ENCODE results near the gene DOK6. TPM values are rescaled to one million over a fixed set of nuclear protein-coding genes. Genes with fewer than 3 reads are reported as not detected.

The DOK6 gene
- total and polyA plus RNA-seq, 9 of the 15 experiments (the other 6 are each of a cell fraction or from before 2014, with no cell fraction given), result not detected

DNA sequence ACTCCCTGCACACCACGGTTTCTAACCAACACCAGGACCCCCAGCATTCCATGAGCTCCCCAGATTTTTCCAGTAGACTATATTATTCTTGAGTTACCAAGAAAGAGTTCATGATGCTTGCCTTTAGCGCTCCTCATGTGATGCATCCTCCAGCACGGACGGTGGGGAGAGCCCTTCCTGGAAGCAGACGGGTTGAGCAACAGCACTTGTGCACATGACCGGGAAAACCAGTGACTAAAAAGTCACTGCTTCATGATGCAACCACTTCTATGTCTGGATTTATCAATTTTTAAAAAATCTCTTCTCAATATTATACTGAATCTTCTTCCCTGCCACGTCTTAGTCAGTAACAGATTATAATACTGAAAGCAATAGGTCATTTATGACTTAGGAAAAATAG is 20.4 kb upstream of the DOK6 start (continued):
- TF ChIP-seq TEAD4 (IDR thresholded peaks at IDR 0.05; ENCODE audit: low read length), result no peak
- TF ChIP-seq TEAD4 (CRISPR knock-in tag; IDR thresholded peaks at IDR 0.05; ENCODE audit: borderline replicate concordance), result no peak
- TF ChIP-seq C11orf30 (IDR thresholded peaks at IDR 0.05; ENCODE audit: low read depth), result no peak
- TF ChIP-seq SMAD4 (CRISPR knock-in tag; conservative IDR thresholded peaks at IDR 0.05), result no peak
- TF ChIP-seq GATAD2A (IDR thresholded peaks at IDR 0.05), result no peak
- TF ChIP-seq ZNF354B (CRISPR knock-in tag; IDR thresholded peaks at IDR 0.05), result no peak
- no peak for TF ChIP-seq BRF1 (IDR thresholded peaks at IDR 0.05; ENCODE audit: borderline replicate concordance, extremely low read depth, insufficient read length)

- ChIA-PET POLR2A (no interaction called here), CTCF (ENCODE audit: low intra/inter-chr PET ratio) (no interaction called here)
- H3K36me3 ChIP-seq (ENCODE audit: control insufficient read depth, insufficient read depth, low read length), result no peaks in the 10 kb centered on the region
- H3K9me1 ChIP-seq (ENCODE audit: control insufficient read depth, insufficient read depth, low read length), result no peaks in the 10 kb centered on the region
- BruUV-seq (replicated peaks), result no TSS peak
- in situ Hi-C loops (cut with MboI), result no loop called here
- WGBS (ENCODE audit: insufficient coverage, low coverage, missing lambda C conversion rate), result 0% methylated on average over 1 of the region's 3 CpGs
- FAIRE-seq, result no peak
- no peak overlapping the region for H3K9ac ChIP-seq (ENCODE audit: insufficient read depth in 1 of 2, low read depth in 2 of 2, low read length in 2 of 2)
- no peaks in the 10 kb centered on the region for H3K9me3 ChIP-seq (replicated peaks; ENCODE audit: control insufficient read depth, insufficient read depth, low read depth, low read length)
- no peaks in the 10 kb centered on the region for H3K27me3 ChIP-seq (ENCODE audit: control insufficient read depth in 2 of 2, insufficient read depth in 2 of 2, low read length in 2 of 2)
- H3K27ac ChIP-seq (ENCODE audit: extremely low read depth, low read depth, low read length), result no peak overlapping the region
- no peak for DNase-seq (ENCODE audit: extremely low read depth in 1 of 4, low spot score in 3 of 4)
- TF ChIP-seq ZNF785 (CRISPR knock-in tag; IDR thresholded peaks at IDR 0.05) (no peak), EGR1 (conservative IDR thresholded peaks at IDR 0.05) (no peak), NRF1 (conservative IDR thresholded peaks at IDR 0.05 in 1 of 2, IDR thresholded peaks at IDR 0.05 in 1 of 2) (no peak), EWSR1 (IDR thresholded peaks at IDR 0.05; ENCODE audit: borderline replicate concordance, low read depth, partially characterized antibody) (no peak), XRCC3 (IDR thresholded peaks at IDR 0.05) (no peak), ZC3H8 (IDR thresholded peaks at IDR 0.05) (no peak), NBN (IDR thresholded peaks at IDR 0.05; ENCODE audit: low read depth) (no peak), SMAD2 (IDR thresholded peaks at IDR 0.05; ENCODE audit: low read depth, low read length) (no peak), NFE2 (IDR thresholded peaks at IDR 0.05; ENCODE audit: low read depth) (no peak)
- TF ChIP-seq, protein P1, sequence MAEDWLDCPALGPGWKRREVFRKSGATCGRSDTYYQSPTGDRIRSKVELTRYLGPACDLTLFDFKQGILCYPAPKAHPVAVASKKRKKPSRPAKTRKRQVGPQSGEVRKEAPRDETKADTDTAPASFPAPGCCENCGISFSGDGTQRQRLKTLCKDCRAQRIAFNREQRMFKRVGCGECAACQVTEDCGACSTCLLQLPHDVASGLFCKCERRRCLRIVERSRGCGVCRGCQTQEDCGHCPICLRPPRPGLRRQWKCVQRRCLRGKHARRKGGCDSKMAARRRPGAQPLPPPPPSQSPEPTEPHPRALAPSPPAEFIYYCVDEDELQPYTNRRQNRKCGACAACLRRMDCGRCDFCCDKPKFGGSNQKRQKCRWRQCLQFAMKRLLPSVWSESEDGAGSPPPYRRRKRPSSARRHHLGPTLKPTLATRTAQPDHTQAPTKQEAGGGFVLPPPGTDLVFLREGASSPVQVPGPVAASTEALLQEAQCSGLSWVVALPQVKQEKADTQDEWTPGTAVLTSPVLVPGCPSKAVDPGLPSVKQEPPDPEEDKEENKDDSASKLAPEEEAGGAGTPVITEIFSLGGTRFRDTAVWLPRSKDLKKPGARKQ (CRISPR knock-in tag; IDR thresholded peaks at IDR 0.05), result no peak
- TF ChIP-seq, protein P2, sequence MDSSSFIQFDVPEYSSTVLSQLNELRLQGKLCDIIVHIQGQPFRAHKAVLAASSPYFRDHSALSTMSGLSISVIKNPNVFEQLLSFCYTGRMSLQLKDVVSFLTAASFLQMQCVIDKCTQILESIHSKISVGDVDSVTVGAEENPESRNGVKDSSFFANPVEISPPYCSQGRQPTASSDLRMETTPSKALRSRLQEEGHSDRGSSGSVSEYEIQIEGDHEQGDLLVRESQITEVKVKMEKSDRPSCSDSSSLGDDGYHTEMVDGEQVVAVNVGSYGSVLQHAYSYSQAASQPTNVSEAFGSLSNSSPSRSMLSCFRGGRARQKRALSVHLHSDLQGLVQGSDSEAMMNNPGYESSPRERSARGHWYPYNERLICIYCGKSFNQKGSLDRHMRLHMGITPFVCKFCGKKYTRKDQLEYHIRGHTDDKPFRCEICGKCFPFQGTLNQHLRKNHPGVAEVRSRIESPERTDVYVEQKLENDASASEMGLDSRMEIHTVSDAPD (CRISPR knock-in tag; IDR thresholded peaks at IDR 0.05), result no peak
- no peak for ATAC-seq
- H2AFZ ChIP-seq (ENCODE audit: low read depth, low read length), result no peak overlapping the region
- no peaks in the 10 kb centered on the region for H3K79me2 ChIP-seq (ENCODE audit: control insufficient read depth, insufficient read depth, low read length)
- H3K4me2 ChIP-seq (ENCODE audit: insufficient read depth, low read length), result no peak overlapping the region
- H3K4me3 ChIP-seq, result no peak overlapping the region
- H4K20me1 ChIP-seq (replicated peaks; ENCODE audit: control insufficient read depth, insufficient read depth, low read length), result no peaks in the 10 kb centered on the region
- intact Hi-C loops (cut with micrococcal nuclease), result no loop called here
- H3K4me1 ChIP-seq (replicated peaks in 1 of 2; ENCODE audit: control insufficient read depth in 2 of 2, insufficient read depth in 2 of 2, low read length in 2 of 2), result no peaks in the 10 kb centered on the region
Measured at GRCh38 chr18:69383186-69383585, 17.5 kb upstream of the DOK6 start.
